Left kidney (tissue), 2 donors: ENCODE data around the gene GBP1. TPM values are rescaled to one million over a fixed set of nuclear protein-coding genes. Genes with fewer than 3 reads are reported as not detected.
"Not testable (repeated sequence)": the region's sequence is repeated elsewhere in the genome, so short reads cannot be mapped to it uniquely, and the experiment has no call there.

ENCODE experiments used
- DNase-seq: peaks from one replicate; pipeline ENCODE4 v3.0.0-alpha.2; 2013
- polyA plus RNA-seq: library from polyadenylated mRNA; unstranded; fragments of 120-200 nt; gene quantifications from one replicate; pipeline ENCODE4 v1.2.1, GENCODE V29; 2013; ENCODE audit not compliant: insufficient read length

The GBP1 gene
- polyA plus RNA-seq, 1 donor, result 18.5 TPM

GRCh38 chr1:89018318-89018717, 46.7 kb downstream of the GBP1 start:
- not testable (repeated sequence) for DNase-seq

DNA sequence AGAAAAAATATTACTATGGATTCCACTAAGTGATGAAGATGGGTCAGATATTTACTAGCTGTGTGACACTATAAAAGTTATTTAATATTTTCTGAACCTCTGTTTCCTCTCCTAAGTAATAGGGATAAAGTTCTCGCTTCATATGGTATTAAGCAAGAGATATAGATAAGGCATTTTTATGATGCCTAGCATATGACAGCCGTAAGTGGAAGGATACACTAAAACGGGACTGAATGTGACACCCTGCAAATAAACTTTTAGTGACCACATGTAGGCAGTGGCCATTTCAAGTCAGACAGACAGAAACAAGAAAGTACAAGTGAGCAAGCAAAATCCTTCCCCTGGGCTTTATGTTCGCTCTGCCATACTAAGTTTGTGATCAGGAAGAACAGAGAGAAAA, 56.5 kb downstream of the GBP1 start:
- no peak for DNase-seq

GRCh38 chr1:89005286-89006151, 59.5 kb downstream of the GBP1 start:
- DNase-seq, result no peak

Other genes starting within 250 kb of the GBP1 start
- gene GTF2B, start 173.6 kb downstream of the GBP1 start, polyA plus RNA-seq, result 46.3 TPM
- gene KYAT3, start 72.6 kb downstream of the GBP1 start, polyA plus RNA-seq, result 44.1 TPM
- 19.1 TPM for gene RBMXL1, start 72.6 kb downstream of the GBP1 start, polyA plus RNA-seq
- gene GBP3, start 42.3 kb downstream of the GBP1 start, polyA plus RNA-seq, result 14.2 TPM
- 2.9 TPM for gene GBP2, start 60.9 kb upstream of the GBP1 start, polyA plus RNA-seq
- not detected for gene GBP7, start 110.8 kb upstream of the GBP1 start, polyA plus RNA-seq
- gene GBP4, start 133.7 kb upstream of the GBP1 start, polyA plus RNA-seq, result 9.7 TPM
- 0.28 TPM for gene GBP5, start 207.7 kb upstream of the GBP1 start, polyA plus RNA-seq